Heart right ventricle (tissue), 16 donors: ENCODE results near the gene COA8. TPM values are rescaled to one million over a fixed set of nuclear protein-coding genes. Genes with fewer than 3 reads are reported as not detected.

ENCODE experiments used
- ATAC-seq, 8 donors: fragments of 200-7000 bp; cut with Tn5 transposase; one replicate each; pipeline ENCODE4 v1.9.1; 2020; ENCODE audit warnings: mild to moderate bottlenecking in 8 of 8, moderate library complexity in 8 of 8, moderate number of reproducible peaks in 1 of 8
- DNase-seq, 2 donors: peaks; one replicate each; pipeline ENCODE4 v3.0.0-alpha.2; 2020
- H3K27ac ChIP-seq, 10 donors: fragments of 200-600 bp; sonication (generic) in 2 of 10; one replicate each; pipeline versions ENCODE4 v1.5.0 to v1.8.0; 2020 to 2022; ENCODE audit warnings: mild to moderate bottlenecking in 3 of 10
- H3K27me3 ChIP-seq, 7 donors: fragments of 200-600 bp; one replicate each; pipeline ENCODE4 v1.8.0; 2021 to 2022; ENCODE audit warnings: mild to moderate bottlenecking in 2 of 7
- H3K36me3 ChIP-seq, 9 donors: fragments of 200-600 bp; sonication (generic) in 1 of 9; one replicate each; pipeline versions ENCODE4 v1.5.0 to v1.8.0; 2020 to 2022; ENCODE audit warnings: mild to moderate bottlenecking in 2 of 9
- H3K4me1 ChIP-seq, 9 donors: fragments of 200-600 bp; sonication (generic) in 1 of 9; one replicate each; pipeline versions ENCODE4 v1.5.0 to v1.8.0; 2020 to 2022; ENCODE audit warnings: mild to moderate bottlenecking in 4 of 9
- H3K4me3 ChIP-seq, 10 donors: fragments of 200-600 bp; sonication (generic) in 2 of 10; one replicate each; pipeline versions ENCODE4 v1.5.0 to v1.8.0; 2020 to 2022; ENCODE audit warnings: mild to moderate bottlenecking in 7 of 10, moderate library complexity in 2 of 10
- H3K9me3 ChIP-seq, 11 donors: fragments of 200-600 bp in 10 of 11; sonication (generic) in 2 of 11; one replicate each; pipeline versions ENCODE4 v1.5.0 to v1.8.0; 2013 to 2022; ENCODE audit warnings: mild to moderate bottlenecking in 2 of 11, control low read depth in 1 of 11, moderate library complexity in 1 of 11
- WGBS, 2 donors: extraction: QIAGEN DNeasy Blood & Tissue Kit; methylation state at CpG; one replicate each; pipeline ENCODE4 v1.1.7; 2013; ENCODE audit warnings: inconsistent platforms in 1 of 2; 5-methylcytosine and 5-hydroxymethylcytosine counted together
- intact Hi-C, 10 donors: fragments of 100-400 bp; cut with DNase I; formaldehyde crosslinking; loops; one replicate each; pipeline versions ENCODE4 v1.11.1 to v1.14.2; 2022
- polyA plus RNA-seq, 2 donors: library from polyadenylated mRNA; stranded (reverse); fragments of 200-250 nt; gene quantifications; one replicate each; pipeline ENCODE4 v1.2.3, GENCODE V29; 2013
- total RNA-seq, 10 donors: library from RNA; stranded (reverse); fragmentation: NEBNext Ultra II Directional in 3 of 10; extraction: Animal tissue kit (Norgen Biotek cat#: 25700) in 3 of 10; gene quantifications; one replicate each; pipeline versions ENCODE4 v1.2.1 to v1.2.4, GENCODE V29; 2021 to 2023
- TF ChIP-seq, protein P1 (sequence below), 9 donors: fragments of 200-600 bp; sonication (generic) in 2 of 9; IDR thresholded peaks; one replicate each; pipeline versions ENCODE4 v1.5.0 to v1.8.0; 2021 to 2022; ENCODE audit warnings: antibody characterized with exemption in 9 of 9, mild to moderate bottlenecking in 5 of 9, moderate library complexity in 1 of 9
- donor health status: Arrhythmogenic right ventricular cardiomyopathy.
- donor health status: ischemic (EF 13 %, LVEDD 7.1; RV severe dilation, severe dysfunction).
- donor health status: healthy with polysubstance abuse.
- donor health status: DM: no; HTN: yes; CAD: no.
- donor health status: DM: no; HTN: no; CAD: no.
- donor health status: ischemic (EF 25% LVEDD 6.9; RV normal size, moderate dysfunction).
- donor health status: ischemic (EF 25% LVEDD 5.7; RV mildly dilated, moderate dysfunction).
- donor health status: healthy.
- donor health status: DM: yes; HTN: yes; CAD: no.
- donor health status: Ischemic cardiomyopathy.
- donor health status: ischemic (EF 35%, LVEDD 5.7; RV mildly dilated, moderate dysfunction).
- donor health status: nonischemic (EF 11% LVEDD 7.7; RV severe dilation, severe dysfunction).
- donor health status: DM: yes; HTN: yes; CAD: no.
- donor health status: PGD.
- donor health status: ischemic (EF 29% LVEDD 5.4; RV normal size, mild dysfunction).
- donor health status: nonischemic (EF 23%, LVEDD 6.1; RV moderate dilation, normal function).

COA8 gene
- total and polyA plus RNA-seq, 12 donors, result 33.3 to 141 (median 43.8) TPM

- Histone ChIP-seq H3K27me3 (peaks cover 0 to 19% (median 0%) of the 10 kb centered on the region in 7 donors), H3K9me3 (no peaks in the 10 kb centered on the region), H3K36me3 (peaks cover 0 to 3% (median 0%) of the 10 kb centered on the region in 9 donors), H3K4me3 (peak overlapping the region in 5 of 10 donors; percentile 89 to 98 (median 91)), H3K4me1 (peaks cover 11 to 73% (median 53%) of the 10 kb centered on the region in 9 donors), H3K27ac (peak overlapping the region; percentile 82 to 97 (median 94))
- 80 to 81% methylated on average over 14 of the region's 14 CpGs for WGBS, 2 donors
- peak in 1 of 2 donors; percentile 19 for DNase-seq
- ATAC-seq, result peak in 5 of 8 donors; percentile 0 to 5 (median 1)
- intact Hi-C loops, result no loop called here
- TF ChIP-seq, protein P1, sequence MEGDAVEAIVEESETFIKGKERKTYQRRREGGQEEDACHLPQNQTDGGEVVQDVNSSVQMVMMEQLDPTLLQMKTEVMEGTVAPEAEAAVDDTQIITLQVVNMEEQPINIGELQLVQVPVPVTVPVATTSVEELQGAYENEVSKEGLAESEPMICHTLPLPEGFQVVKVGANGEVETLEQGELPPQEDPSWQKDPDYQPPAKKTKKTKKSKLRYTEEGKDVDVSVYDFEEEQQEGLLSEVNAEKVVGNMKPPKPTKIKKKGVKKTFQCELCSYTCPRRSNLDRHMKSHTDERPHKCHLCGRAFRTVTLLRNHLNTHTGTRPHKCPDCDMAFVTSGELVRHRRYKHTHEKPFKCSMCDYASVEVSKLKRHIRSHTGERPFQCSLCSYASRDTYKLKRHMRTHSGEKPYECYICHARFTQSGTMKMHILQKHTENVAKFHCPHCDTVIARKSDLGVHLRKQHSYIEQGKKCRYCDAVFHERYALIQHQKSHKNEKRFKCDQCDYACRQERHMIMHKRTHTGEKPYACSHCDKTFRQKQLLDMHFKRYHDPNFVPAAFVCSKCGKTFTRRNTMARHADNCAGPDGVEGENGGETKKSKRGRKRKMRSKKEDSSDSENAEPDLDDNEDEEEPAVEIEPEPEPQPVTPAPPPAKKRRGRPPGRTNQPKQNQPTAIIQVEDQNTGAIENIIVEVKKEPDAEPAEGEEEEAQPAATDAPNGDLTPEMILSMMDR (IDR thresholded peaks at IDR 0.05), result no peak
These were observed 35.2 kb upstream of the COA8 start for GRCh38 chr14:103527408-103528145.

- H3K27me3 ChIP-seq, result peaks cover 0 to 14% (median 0%) of the 10 kb centered on the region in 7 donors
- peaks cover 11 to 68% (median 48%) of the 10 kb centered on the region in 9 donors for H3K4me1 ChIP-seq
- ATAC-seq, result peak; percentile 14 to 75 (median 51)
- TF ChIP-seq, protein P1 (IDR thresholded peaks at IDR 0.05), result no peak
- intact Hi-C loops, result no loop called here
- H3K36me3 ChIP-seq, result peaks cover 0 to 9% (median 0%) of the 10 kb centered on the region in 9 donors
- peak in 1 of 2 donors; percentile 31 for DNase-seq
- peak overlapping the region; percentile 33 to 98 (median 90) for H3K4me3 ChIP-seq
- H3K27ac ChIP-seq, result peak overlapping the region; percentile 82 to 97 (median 94)
- WGBS, 2 donors, result 24 to 26% methylated on average over 10 of the region's 10 CpGs
- no peaks in the 10 kb centered on the region for H3K9me3 ChIP-seq
These were observed 34.6 kb upstream of the COA8 start for GRCh38 chr14:103528146-103528586.

DNA sequence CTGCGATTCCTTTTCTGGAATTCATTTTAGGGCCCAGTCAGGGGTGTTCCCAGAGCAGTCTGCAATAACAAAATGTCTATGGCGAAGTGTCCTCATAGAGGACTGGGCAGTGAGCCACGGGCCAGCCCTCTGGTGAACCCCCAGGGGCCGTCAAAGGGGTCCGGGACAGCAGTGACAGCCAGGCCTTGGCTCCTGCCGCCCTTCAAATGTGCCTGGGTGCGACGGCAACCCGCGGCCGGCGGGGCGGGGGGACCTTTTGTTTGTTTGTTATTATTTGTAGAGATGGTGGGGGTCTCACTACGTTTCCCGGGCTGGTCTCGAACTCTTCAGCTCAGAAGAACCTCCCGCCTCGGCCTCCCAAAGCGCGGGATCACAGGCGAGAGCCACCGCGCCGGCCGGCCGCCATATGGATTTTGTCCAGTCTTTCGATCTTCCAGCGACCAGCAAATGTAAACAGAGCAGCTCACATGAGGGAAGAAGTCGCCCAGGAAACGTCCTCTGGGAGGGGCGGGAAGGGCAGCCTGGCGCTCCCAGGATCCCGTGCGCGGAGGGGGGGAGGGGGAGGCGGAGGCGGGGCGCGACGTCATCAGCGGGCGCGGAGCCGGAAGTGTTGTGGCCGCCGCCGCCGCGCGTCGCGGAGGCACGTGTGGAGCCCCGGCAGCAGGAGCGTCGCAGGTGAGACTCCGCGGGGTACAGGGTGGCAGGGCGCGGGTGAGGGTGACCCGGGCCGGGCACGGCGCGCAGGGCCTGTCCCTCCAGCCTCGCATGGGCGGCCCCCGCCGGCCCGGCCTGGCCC lies 34.0 kb upstream of the COA8 start, which contains the start of gene TRMT61A:
Gene TRMT61A (plus strand): TSS at position 610 of the 796 bp plus-strand sequence. CDS start 783 bp downstream, outside the sequence.
- peak; percentile 82 to 94 (median 90) for ATAC-seq
- peak; percentile 90 to 91 for DNase-seq
- Histone ChIP-seq H3K4me3 (peak within 1 kb of the TSS; percentile 69 to 98 (median 90)), H3K27me3 (peaks cover 0 to 7% (median 0%) of the 10 kb centered on the region in 7 donors), H3K36me3 (peaks cover 0 to 15% (median 0%) of the 10 kb centered on the region in 9 donors), H3K9me3 (no peaks in the 10 kb centered on the region), H3K27ac (peak within 1 kb of the TSS; percentile 82 to 97 (median 94)), H3K4me1 (peaks cover 11 to 65% (median 45%) of the 10 kb centered on the region in 9 donors)
- 1 to 2% methylated on average over 51 to 68 of the region's 70 CpGs for WGBS, 2 donors
- TF ChIP-seq, protein P1 (IDR thresholded peaks at IDR 0.05), result no peak
- intact Hi-C loops, result no loop called here
